ENCODE results near the gene BANF2. TPM values are rescaled to one million over a fixed set of nuclear protein-coding genes. Genes with fewer than 3 reads are reported as not detected.
A peak's percentile ranks its signal among the peaks of the same experiment; 100 is the strongest.

BANF2 gene
- total and polyA plus RNA-seq, 2 of the 13 experiments (the other 11 are each of a cell fraction or from before 2014, with no cell fraction given), result 0.35 TPM; not detected in 1

- TF ChIP-seq NR3C1 (CRISPR knock-in tag; IDR thresholded peaks at IDR 0.05), result no peak
- no peak for TF ChIP-seq ZSCAN31 (CRISPR knock-in tag; IDR thresholded peaks at IDR 0.05; ENCODE audit: low read depth)
- no peak for TF ChIP-seq MTA3 (CRISPR knock-in tag; IDR thresholded peaks at IDR 0.05)
- no peak for TF ChIP-seq ARID4A (CRISPR knock-in tag; IDR thresholded peaks at IDR 0.05; ENCODE audit: borderline replicate concordance)
- peak; percentile 10; the same call in 1 of the 2 replicates for TF ChIP-seq ZNF644 (CRISPR knock-in tag; IDR thresholded peaks at IDR 0.05; ENCODE audit: low read depth)
- no peak for TF ChIP-seq CSRNP2 (CRISPR knock-in tag; conservative IDR thresholded peaks at IDR 0.05; ENCODE audit: low read depth)
- TF ChIP-seq KDM2A (CRISPR knock-in tag; IDR thresholded peaks at IDR 0.05; ENCODE audit: borderline replicate concordance, low read depth), result peak; percentile 43; the same call in 1 of the 2 replicates
- TF ChIP-seq IKZF1 (IDR thresholded peaks at IDR 0.05), result no peak
- 0 out of 2 replicates have a peak, but pooled peaks have one; percentile 10 for TF ChIP-seq ZNF7 (CRISPR knock-in tag; IDR thresholded peaks at IDR 0.05)
- no peak for TF ChIP-seq ZNF3 (CRISPR knock-in tag; IDR thresholded peaks at IDR 0.05)
- no peak for TF ChIP-seq NR2F1 (CRISPR knock-in tag; IDR thresholded peaks at IDR 0.05)
- no peak for TF ChIP-seq SOX6 (IDR thresholded peaks at IDR 0.05)
- 0 out of 2 replicates have a peak, but pooled peaks have one; percentile 17 for TF ChIP-seq SOX6 (CRISPR knock-in tag; IDR thresholded peaks at IDR 0.05)
- TF ChIP-seq ARHGAP35 (CRISPR knock-in tag; IDR thresholded peaks at IDR 0.05; ENCODE audit: borderline replicate concordance), result no peak
- no peak for TF ChIP-seq ZNF576 (CRISPR knock-in tag; IDR thresholded peaks at IDR 0.05)
- TF ChIP-seq ZNF574 (CRISPR knock-in tag; IDR thresholded peaks at IDR 0.05), result no peak
- 0 out of 2 replicates have a peak, but pooled peaks have one; percentile 50 for TF ChIP-seq ZNF430 (CRISPR knock-in tag; IDR thresholded peaks at IDR 0.05)
- TF ChIP-seq ZNF12 (CRISPR knock-in tag; IDR thresholded peaks at IDR 0.05), result peak; percentile 93
- TF ChIP-seq ZNF550 (CRISPR knock-in tag; IDR thresholded peaks at IDR 0.05; ENCODE audit: borderline replicate concordance), result no peak
- peak; percentile 54; the same call in 1 of the 2 replicates for TF ChIP-seq KDM5B (CRISPR knock-in tag; IDR thresholded peaks at IDR 0.05; ENCODE audit: borderline replicate concordance)
These were observed 47.7 kb downstream of the BANF2 start (continued) for GRCh38 chr20:17747431-17747846.

All from HepG2 (cell line).